Gastroesophageal sphincter (tissue), 4 donors: ENCODE data around the gene OR6F1. TPM values are rescaled to one million over a fixed set of nuclear protein-coding genes. Genes with fewer than 3 reads are reported as not detected.
"Not testable (repeated sequence)": the region's sequence is repeated elsewhere in the genome, so short reads cannot be mapped to it uniquely, and the experiment has no call there.

ENCODE experiments used
- ATAC-seq: fragments of 150-250 bp; one replicate; pipeline ENCODE4 v1.9.1; 2016; ENCODE audit warnings: mild to moderate bottlenecking, moderate library complexity
- H3K27ac ChIP-seq, 4 donors: fragments of 200-600 bp; sonication (generic) in 3 of 4; 1 replicate in 3 of 4; 2 replicates in 1 of 4; pipeline ENCODE4 v1.5.1; 2016 to 2019
- H3K27me3 ChIP-seq: fragments of 200-600 bp; sonication (generic); one replicate; pipeline ENCODE4 v1.5.1; 2019
- H3K36me3 ChIP-seq, 2 donors: fragments of 200-600 bp; sonication (generic); one replicate each; pipeline ENCODE4 v1.5.1; 2019; ENCODE audit warnings: control low read depth in 1 of 2
- H3K4me1 ChIP-seq, 3 donors: fragments of 200-600 bp; sonication (generic); 1 replicate in 2 of 3; 2 replicates in 1 of 3; pipeline ENCODE4 v1.5.1; 2016 to 2019; ENCODE audit warnings: control low read depth in 2 of 3
- H3K4me3 ChIP-seq, 2 donors: fragments of 200-600 bp; sonication (generic); one replicate each; pipeline ENCODE4 v1.5.1; 2019; ENCODE audit warnings: mild to moderate bottlenecking in 1 of 2, moderate library complexity in 1 of 2
- H3K9me3 ChIP-seq, 3 donors: fragments of 200-600 bp; sonication (generic); one replicate each; pipeline ENCODE4 v1.5.1; 2017 to 2019; ENCODE audit warnings: control low read depth in 2 of 3
- CTCF ChIP-seq, 4 experiments: fragments of 200-600 bp in 2 of 4; fragments of 450-650 bp in 2 of 4; sonication (generic) in 1 of 4; IDR thresholded peaks; one replicate each; pipeline ENCODE4 v1.5.1; 2017 to 2019; ENCODE audit warnings: antibody characterized with exemption in 4 of 4, mild to moderate bottlenecking in 2 of 4, moderate library complexity in 2 of 4
- EP300 ChIP-seq: sonication (generic); formaldehyde crosslinking; IDR thresholded peaks from one replicate; pipeline ENCODE4 v1.6.1; 2017; ENCODE audit warnings: antibody characterized with exemption, mild to moderate bottlenecking
- POLR2A ChIP-seq, 2 donors: fragments of 450-650 bp; IDR thresholded peaks; one replicate each; pipeline ENCODE4 v1.6.1; 2017; ENCODE audit warnings: antibody characterized with exemption in 2 of 2, mild to moderate bottlenecking in 2 of 2, moderate library complexity in 1 of 2
- POLR2AphosphoS5 ChIP-seq: sonication (generic); formaldehyde crosslinking; IDR thresholded peaks from one replicate; pipeline ENCODE4 v1.6.1; 2017; ENCODE audit warnings: antibody characterized with exemption
- WGBS, 2 donors: methylation state at CpG; one replicate each; pipeline ENCODE4 v1.1.5; 2018; ENCODE audit warnings: low coverage in 1 of 2; 5-methylcytosine and 5-hydroxymethylcytosine counted together
- total RNA-seq, 4 donors: library from RNA; depleted of rRNA; stranded (reverse); fragments of >200 nt; gene quantifications; one replicate each; pipeline ENCODE4 v1.1.0, GENCODE V29; 2016

Gene OR6F1
- total RNA-seq, 4 donors from 2014 or later = not detected

- Histone ChIP-seq H3K4me3 (no peak overlapping the region), H3K27me3 (no peaks in the 10 kb centered on the region), H3K9me3 (peaks cover 0 to 20% (median 0%) of the 10 kb centered on the region in 3 donors), H3K27ac (no peak overlapping the region), H3K4me1 (no peaks in the 10 kb centered on the region), H3K36me3 (no peaks in the 10 kb centered on the region)
- 81 to 95% methylated on average over 6 to 7 of the region's 7 CpGs for whole genome bisulfite sequencing, 2 donors
- TF ChIP-seq POLR2A (IDR thresholded peaks at IDR 0.05) (no peak), CTCF (IDR thresholded peaks at IDR 0.05) (no peak), EP300 (no peak), POLR2AphosphoS5 (no peak)
- no peak for ATAC-seq
Measured at GRCh38 chr1:247747616-247748015, 31.2 kb upstream of the OR6F1 start.

GRCh38 chr1:247746391-247746935 lies 30.0 kb upstream of the OR6F1 start:
- TF ChIP-seq POLR2AphosphoS5 (no peak), CTCF (IDR thresholded peaks at IDR 0.05) (no peak), POLR2A (IDR thresholded peaks at IDR 0.05) (no peak), EP300 (no peak)
- no peak overlapping the region for H3K4me3 ChIP-seq
- no peaks in the 10 kb centered on the region for H3K27me3 ChIP-seq
- H3K27ac ChIP-seq = no peak overlapping the region
- H3K4me1 ChIP-seq = no peaks in the 10 kb centered on the region
- H3K9me3 ChIP-seq = peaks cover 0 to 20% (median 0%) of the 10 kb centered on the region in 3 donors
- H3K36me3 ChIP-seq = no peaks in the 10 kb centered on the region
- 73 to 78% methylated on average over 2 to 3 of the region's 3 CpGs for WGBS, 2 donors
- no peak for ATAC-seq

GRCh38 chr1:247742215-247742760 lies 25.8 kb upstream of the OR6F1 start:
- not testable (repeated sequence) for H3K27ac ChIP-seq, H3K4me3 ChIP-seq, H3K36me3 ChIP-seq, ATAC-seq, H3K4me1 ChIP-seq, H3K9me3 ChIP-seq, H3K27me3 ChIP-seq
- WGBS, 2 donors = 46 to 64% methylated on average over 3 of the region's 3 CpGs

GRCh38 chr1:247741756-247742155 lies 25.3 kb upstream of the OR6F1 start:
- TF ChIP-seq POLR2A (IDR thresholded peaks at IDR 0.05) (no peak), CTCF (IDR thresholded peaks at IDR 0.05) (no peak), EP300 (no peak)
- H3K4me3 ChIP-seq = no peak overlapping the region
- H3K9me3 ChIP-seq = no peaks in the 10 kb centered on the region
- no peaks in the 10 kb centered on the region for H3K36me3 ChIP-seq
- no peak for ATAC-seq
- WGBS, 2 donors = 76 to 84% methylated on average over 5 of the region's 5 CpGs
- H3K4me1 ChIP-seq = no peaks in the 10 kb centered on the region
- H3K27me3 ChIP-seq = no peaks in the 10 kb centered on the region
- H3K27ac ChIP-seq = no peak overlapping the region

GRCh38 chr1:247740721-247741120 lies 24.3 kb upstream of the OR6F1 start:
- no peak overlapping the region for H3K27ac ChIP-seq
- WGBS, 2 donors = 85% methylated on average over 2 of the region's 2 CpGs

More at GRCh38 chr1:247740721-247741120, 24.3 kb upstream of the OR6F1 start:
- no peaks in the 10 kb centered on the region for H3K4me1 ChIP-seq
- ATAC-seq = no peak
- TF ChIP-seq EP300 (no peak), POLR2A (IDR thresholded peaks at IDR 0.05) (no peak), POLR2AphosphoS5 (no peak), CTCF (IDR thresholded peaks at IDR 0.05) (no peak)
- H3K27me3 ChIP-seq = no peaks in the 10 kb centered on the region
- no peaks in the 10 kb centered on the region for H3K9me3 ChIP-seq
- H3K36me3 ChIP-seq = no peaks in the 10 kb centered on the region
- no peak overlapping the region for H3K4me3 ChIP-seq
